CD4-positive, alpha-beta T cell treated with Interleukin-21 for 1 hour (primary cell): ENCODE measurements around the gene RBM19.

Experiments used
- DNase-seq: peaks from one replicate; pipeline ENCODE4 v3.0.0-alpha.2; 2020

RBM19 gene

DNA sequence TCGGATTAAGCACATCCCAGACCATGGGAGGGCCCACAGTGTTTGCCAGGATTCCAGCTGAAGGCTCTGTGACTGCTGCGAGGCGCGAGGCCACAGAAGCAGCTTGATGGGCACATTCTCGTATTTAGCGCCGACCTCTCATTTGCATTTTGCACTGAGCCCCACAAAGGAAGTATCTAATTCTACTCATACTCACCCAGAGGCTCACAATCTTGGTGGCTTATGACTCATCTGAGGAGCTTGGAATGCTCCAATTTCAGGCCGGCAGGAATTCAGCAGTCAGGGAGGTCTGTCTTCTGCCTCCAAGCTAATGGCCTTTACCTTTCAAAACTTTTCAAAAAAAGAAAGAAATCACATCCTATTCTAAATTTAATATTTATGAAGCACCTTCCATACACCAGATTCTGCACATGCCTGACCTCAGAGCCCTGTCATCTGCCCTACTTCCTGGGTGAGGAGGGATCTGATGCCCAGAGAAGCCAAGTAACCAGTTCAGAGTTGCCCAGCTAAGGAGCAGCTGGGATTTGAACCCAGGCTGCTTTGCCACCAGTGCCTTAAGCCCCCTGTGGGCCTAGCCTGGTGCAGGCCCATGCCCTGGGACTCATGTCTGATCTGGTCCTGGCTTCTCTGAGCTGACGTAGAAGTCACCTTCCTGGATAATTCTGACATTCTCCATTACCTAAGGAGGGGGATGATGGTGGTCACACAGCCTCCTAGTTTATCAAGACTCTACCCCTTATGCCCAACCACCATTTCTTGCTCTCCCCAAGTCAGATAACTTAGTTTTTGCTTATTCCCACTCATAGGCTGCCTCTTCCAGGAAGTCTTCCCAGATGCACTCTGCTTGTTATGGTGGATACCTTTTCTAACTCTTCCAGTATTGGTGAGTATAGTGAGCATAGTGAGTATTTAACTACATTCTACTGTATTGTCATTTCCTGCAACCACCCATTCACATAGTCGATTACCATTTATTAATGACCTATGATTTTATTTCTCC lies 198.9 kb downstream of the RBM19 start:
- no peak for DNase-seq
